SKM-1 treated with dmso at 0.1 percent for 144 hours (cell line): Measurements from ENCODE around the gene OR2A42.
"Not testable (repeated sequence)": the region's sequence is repeated elsewhere in the genome, so short reads cannot be mapped to it uniquely, and the experiment has no call there.

ENCODE experiments used
- DNase-seq: peaks from one replicate; lab custom pipeline; 2025; ENCODE audit not compliant: unreplicated experiment; lab: John Stamatoyannopoulos, UW

OR2A42 gene

DNA sequence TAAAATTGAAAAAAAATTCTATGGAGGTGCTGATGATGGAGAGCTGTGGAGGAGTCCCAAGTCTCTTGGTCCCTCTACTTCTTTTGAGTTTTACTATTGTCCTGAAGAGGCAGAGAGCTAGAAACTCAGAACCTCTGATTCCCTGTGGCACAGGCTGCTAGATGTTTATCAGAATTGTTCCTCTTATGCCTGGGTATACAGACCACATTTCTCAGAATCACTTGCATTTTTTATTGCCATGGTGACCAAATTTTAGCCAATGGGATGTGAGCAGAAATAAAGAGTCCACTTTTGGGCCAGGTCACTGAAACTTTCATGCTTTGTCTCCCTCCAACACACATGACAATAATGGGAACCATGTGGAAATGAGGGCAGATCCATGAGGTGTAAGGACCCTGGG, 15.7 kb downstream of the OR2A42 start:
- not testable (repeated sequence) for DNase-seq

DNA sequence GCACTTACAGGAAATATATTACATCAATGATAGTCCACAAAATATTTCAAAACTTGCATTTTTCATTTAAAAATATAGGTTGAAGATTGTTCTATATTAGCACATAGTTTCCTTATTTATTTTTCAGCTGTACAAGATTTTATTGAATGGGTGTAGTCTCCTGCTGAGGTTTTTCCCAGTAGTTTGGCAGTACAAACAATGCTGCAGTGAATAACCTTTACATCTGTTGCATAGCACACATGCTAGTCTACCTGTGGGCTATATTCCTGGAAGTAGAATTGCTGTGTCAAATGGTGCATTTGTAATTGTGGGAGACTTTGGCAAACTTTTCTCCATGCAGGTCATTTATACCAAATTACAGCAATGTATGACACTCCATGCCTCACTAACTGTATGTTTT, 18.9 kb downstream of the OR2A42 start:
- DNase-seq, result not testable (repeated sequence)

DNA sequence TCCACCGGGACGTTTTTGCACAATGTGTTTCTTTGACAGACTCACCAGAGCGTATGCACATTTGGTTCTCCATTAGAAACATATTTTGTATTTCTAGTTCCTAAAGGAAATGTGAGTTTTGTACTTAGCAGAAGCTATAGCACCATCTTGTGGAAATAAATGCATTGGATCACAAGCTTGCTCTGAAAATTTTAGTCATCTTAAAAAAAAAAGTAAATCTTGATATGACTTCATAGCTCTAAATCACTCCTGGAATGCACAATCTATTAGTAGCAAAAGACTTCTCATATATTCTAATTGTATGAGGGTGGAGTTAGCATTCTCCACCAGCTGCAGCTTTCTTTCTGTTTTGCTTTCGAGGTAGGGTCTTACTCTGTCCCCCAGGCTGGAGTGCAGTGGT, 20.3 kb downstream of the OR2A42 start:
- DNase-seq, result not testable (repeated sequence)

DNA sequence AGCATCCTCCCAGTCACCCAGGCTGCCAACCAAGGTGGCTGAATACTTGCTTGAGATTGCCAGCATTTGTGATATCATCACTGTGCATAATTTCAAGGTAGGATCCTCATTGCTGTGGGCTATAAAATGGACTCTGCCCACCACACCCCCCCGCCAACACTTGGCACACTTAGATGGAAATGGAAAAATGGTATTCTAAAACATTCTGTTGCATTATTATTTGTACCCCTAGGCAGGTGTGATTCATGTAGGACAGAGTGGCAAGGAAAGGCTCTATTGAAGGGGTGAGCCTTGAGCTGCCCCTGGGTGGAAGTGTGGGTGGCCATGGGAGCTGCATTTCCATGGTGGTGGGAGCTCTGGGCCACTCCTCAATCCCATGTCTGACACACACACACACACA, 20.8 kb downstream of the OR2A42 start:
- not testable (repeated sequence) for DNase-seq

DNA sequence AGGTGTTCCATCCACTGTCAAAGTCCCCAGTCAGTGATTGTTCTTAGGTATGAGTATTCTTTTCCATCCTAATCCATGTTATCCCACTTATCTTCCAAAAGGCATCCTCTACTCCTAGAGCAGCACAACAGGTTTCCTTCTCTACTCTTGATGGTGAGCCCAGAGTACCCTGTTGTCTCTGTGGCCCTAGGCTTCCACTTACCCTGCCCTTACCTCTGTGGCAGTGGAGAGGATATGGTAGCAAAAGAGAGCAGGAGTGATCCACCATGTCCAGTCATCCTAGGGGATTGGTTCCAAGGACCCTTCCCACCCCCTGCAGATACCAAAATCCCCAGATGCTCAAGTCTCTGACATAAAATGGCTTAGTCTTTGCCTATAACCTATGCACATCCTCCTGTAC, 22.2 kb downstream of the OR2A42 start:
- not testable (repeated sequence) for DNase-seq

DNA sequence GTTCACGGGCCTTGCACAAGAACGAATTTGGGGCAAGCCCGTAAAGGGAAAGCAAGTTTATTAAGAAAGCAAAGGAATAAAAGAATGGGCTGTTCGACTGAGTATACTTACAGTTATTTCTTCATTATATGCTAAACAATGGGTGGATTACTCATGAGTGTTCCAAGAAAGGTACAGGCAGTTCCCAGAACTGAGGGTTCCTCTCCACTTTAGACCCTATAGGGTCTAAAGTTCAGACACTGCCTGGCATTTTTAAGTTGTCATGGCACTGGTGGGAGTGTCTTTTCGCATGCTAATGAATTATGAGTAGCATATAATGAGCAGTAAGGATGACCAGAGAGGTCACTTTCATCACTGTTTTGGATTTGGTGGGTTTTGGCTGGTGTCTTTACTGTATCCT, 34.1 kb downstream of the OR2A42 start:
- DNase-seq, result not testable (repeated sequence)

DNA sequence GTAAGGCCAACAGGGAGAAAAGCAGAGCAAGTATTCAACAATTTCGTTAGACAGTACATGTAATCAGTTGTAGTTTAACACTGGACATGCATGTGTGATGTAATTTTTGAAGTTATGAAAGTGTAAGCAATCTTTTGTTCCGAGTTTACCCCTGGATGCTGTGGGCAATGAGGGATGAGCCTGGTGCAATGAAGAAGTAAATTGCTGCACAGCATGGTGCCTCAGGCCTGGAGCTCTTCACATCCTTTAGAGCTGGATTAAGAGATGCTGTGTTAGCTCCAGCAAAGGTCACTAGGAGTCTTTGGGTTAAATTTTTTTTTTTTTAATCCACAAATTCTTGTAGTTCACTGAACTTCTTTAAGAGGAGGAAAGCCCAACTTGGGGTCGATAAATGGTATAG, 36.3 kb downstream of the OR2A42 start:
- DNase-seq, result not testable (repeated sequence)

DNA sequence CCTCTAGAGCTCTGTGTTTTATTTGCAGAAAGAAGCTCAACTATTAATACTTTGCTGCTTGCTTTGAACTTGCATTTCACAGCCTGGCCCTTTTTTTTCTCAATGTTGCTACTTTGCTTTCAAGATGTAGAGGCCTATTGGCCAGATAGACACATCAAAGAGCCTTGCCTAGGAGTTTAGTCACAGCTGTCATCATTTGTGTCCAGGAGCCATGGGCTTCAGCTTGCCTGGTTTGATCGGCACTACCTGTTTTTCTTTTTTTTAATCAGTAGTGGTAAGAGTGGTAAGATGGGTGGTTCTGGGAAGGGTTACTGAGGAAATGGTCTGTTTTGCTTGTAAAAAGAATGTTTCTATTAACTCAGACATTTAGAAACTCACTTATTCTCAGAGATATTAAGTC, 37.4 kb downstream of the OR2A42 start:
- DNase-seq, result not testable (repeated sequence)

DNA sequence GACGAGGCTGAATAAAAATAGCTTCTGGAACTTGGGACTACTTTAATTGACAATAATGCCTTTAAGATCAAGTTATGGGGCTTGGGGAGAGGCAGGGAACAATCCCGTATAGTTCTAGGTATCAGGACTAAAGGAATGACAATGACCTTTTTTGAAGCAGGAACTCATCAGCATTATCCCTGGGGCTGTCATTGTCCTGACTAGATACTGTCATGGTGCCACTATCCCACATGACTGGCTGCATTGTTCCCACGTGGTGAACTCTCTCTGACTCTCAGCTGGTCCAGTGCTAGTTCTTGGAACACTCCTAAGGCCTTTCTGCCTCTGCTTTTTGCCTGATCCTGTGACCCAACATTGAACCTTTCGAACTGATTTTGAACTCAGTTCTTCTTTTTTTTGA, 40.5 kb downstream of the OR2A42 start:
- not testable (repeated sequence) for DNase-seq

DNA sequence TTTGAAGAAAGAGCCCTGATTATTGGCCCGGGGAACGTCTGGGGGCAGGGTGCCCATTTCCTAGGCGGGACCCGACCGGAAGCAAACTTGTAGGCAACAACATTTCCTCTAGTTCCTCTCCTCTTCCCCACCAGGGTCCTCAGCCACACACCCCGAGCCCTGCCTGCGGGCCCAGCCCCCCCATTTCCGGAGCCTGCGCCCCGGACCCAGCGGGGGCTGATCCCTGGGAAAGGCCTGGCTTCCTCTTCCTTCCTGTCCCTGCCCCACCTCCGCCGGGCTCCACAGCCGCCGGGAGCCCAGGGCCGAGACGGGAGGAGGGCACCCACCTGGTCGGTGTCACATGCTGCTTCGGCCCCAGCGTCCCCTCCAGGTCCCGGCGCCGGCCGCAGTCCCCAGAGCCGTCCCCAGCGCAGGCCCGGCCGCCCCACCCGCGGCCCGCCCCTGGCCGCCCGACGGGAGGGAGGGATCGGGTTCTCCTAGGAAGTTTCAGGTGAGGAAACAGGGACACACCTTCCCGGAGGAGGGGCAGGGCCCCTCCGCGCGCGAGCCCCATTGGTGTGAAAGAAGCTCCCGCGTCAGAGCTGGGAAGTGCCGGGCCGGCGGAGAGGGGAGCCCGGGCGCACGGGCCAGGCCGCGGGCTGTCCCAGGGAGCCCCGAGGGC, 44.1 kb downstream of the OR2A42 start, which contains the start of gene ARHGEF35:
Gene ARHGEF35 (minus strand): TSS at position 622 of the 661 bp plus-strand sequence. CDS start 7,450 bp downstream, outside the sequence.
- DNase-seq, result not testable (repeated sequence)

DNA sequence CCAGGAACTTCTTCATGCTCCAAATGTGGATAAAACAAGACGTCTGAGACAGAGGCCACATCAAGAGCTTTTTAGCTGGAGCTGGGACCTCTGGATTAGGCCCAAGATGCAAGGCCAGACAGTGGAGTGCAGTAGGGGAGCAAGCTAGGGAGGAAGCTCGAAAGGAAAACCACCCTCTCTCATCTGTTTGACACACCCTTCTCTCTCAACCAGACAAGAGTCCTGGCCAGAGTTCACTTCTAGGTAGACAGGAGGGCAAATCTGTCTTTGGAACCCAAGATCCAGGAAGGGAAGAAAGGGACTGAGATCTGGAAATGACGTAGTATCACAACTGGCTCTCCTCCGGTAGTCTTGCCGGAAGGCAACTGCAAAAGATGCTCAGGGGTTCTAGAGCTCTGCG, 45.0 kb downstream of the OR2A42 start:
- DNase-seq, result not testable (repeated sequence)

DNA sequence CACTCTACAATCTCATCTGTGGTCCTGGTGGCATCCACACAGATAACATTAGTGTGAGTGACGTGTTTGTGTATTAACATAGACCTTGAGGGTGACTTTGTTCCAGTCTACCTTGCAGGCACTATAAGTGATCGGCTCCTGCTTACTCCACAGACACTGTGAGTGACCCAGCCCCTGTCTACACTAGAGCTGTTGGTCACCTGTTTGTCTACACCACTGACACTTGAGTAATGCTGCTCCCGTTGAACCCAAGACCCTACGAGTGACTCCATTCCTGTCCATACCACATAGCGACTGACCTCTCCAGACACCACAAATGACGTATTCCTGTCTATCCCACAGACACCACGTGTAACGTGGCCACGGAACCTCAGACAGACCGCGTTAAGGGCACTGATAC, 45.6 kb downstream of the OR2A42 start:
- not testable (repeated sequence) for DNase-seq

DNA sequence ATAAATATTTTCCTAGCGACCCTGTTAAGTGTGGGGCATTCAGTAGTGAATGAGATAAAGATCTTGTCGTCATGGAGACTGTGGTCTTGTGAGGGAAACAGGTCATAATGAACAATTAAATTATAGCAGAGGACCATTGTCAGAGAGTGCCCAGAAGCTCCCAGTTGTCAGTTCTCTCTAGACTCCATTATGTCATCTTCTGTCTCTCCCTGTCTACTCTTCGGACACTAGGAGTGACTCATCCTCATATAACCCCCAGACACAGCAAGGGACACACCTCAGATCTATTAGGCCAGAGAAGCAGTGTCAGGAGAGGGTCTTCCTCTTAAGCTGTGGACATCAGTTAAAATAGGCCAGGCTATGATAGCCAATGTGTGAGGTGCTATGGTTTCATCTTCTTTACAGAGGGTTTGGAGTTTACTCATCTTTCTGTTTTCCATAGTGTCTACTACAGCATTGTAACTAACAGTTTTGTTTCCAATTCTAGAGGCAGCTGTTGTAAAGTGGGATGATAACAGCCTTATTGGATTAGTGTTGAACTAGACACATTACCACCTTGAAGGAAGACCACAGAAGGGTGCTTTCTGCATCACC, 50.7 kb downstream of the OR2A42 start:
- DNase-seq, result not testable (repeated sequence)

DNA sequence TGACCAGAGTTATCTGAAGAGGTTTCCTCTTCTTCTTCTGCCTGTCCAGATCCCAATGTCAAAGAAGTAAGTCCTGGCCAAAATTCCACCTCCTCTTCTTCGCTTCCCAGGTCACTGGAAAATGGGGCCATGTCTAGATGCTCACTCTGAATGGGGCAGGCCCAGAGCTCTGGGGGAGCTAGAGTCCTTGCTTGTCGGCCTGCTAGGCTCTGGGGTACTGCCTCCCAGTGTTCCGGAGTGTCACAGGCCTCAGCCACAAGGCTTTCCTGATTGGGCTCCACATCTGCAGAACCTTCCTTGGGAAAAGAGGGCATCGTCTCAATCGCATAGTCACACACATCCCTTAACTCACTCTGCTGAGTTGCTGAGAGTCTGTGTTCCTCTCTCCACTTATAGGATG, 51.6 kb downstream of the OR2A42 start:
- DNase-seq, result not testable (repeated sequence)

DNA sequence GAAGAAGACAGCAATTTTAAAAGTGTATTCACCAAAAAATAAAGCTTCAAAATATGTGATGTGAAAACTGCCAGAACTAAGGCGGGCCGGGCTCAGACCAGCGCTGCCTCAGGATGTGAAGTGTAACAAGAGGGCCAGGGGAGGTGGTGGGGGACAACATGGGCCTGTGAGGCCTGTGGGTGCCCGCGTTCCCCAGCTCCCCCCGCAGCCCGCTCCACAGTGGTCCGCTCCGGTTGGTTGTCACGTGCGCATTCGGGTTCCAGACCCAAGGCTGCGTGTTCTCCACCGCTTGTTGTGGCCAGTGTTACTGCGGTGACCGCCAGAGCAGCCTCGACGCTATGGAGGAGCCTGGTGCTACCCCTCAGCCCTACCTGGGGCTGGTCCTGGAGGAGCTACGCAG, 56.2 kb downstream of the OR2A42 start, which contains the start of gene CTAGE4:
Gene CTAGE4 (plus strand): TSS at position 301 of the 400 bp plus-strand sequence. CDS start 38 bp downstream, at position 339.
- not testable (repeated sequence) for DNase-seq

DNA sequence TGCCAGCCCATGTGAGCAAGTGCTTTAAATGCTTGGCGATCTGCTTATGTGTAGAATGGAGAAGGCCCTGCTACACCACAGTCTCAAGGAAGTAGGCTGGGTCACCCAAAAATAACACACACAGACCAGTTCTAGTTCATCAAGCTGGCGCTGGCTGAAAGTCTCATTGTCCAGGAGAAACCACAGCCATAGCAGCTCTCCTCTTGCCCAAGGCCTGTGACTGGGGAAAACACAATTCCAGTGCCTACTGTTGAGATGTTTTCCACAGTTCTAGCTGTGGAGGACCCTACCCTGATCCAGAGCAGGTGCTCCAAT, 60.3 kb downstream of the OR2A42 start:
- not testable (repeated sequence) for DNase-seq

DNA sequence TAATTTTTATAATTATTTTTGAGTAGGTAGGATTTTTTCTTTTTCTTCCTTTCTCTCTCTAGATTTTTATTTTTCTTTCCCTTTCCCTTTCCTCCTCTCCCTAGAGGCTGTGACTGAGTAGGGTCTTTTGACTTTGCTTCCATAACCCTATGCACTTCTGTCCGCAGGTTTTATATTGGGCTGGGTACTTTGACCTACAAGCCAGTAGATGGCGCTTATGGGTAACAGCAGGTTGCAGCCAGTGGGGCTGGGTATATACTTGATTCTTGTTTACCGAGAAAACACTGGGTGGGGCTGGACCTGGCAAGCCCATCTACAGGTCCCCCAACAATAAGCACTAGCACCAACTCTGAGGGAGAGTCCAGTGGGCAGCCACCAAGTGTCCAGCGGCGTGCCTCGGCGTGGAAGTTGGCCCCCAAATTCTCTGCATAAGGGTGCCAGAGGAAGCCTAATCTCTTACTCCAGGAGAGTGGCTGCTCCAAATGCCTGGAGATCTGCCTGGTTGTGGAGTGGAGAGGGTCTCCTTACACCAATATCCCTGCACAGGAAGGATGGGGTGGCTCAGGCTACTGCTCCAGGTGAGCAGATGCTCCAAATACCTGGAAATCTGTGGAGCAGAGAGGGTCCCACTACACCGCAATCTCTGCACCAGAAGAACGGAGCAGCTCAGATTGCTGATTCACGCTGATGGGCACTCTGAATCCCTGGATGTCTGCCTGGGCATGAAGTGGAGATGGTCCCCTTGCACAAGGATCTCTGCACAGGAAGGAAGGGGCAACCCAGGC, 60.8 kb downstream of the OR2A42 start:
- DNase-seq, result not testable (repeated sequence)
